GM19240 (cell line): Measurements from ENCODE around the gene TNS3.
A peak's percentile ranks its signal among the peaks of the same experiment; 100 is the strongest.
"Not testable (repeated sequence)": the region's sequence is repeated elsewhere in the genome, so short reads cannot be mapped to it uniquely, and the experiment has no call there.

Source experiments
- DNase-seq: peaks from one replicate; pipeline ENCODE4 v3.0.0; 2011; ENCODE audit warnings: low spot score; ENCODE audit not compliant: insufficient read length

The TNS3 gene

GRCh38 chr7:47453093-47454061, 128.5 kb downstream of the TNS3 start:
- no peak for DNase-seq

- DNase-seq, result no peak
Observed at GRCh38 chr7:47452715-47453092, 129.2 kb downstream of the TNS3 start.

GRCh38 chr7:47452295-47452694, 129.6 kb downstream of the TNS3 start:
- no peak for DNase-seq

- DNase-seq, result no peak
Observed at GRCh38 chr7:47451851-47452205, 130.1 kb downstream of the TNS3 start.

GRCh38 chr7:47449810-47450590, 131.9 kb downstream of the TNS3 start:
- no peak for DNase-seq

- DNase-seq, result no peak
Observed at GRCh38 chr7:47448971-47449370, 132.9 kb downstream of the TNS3 start.

- DNase-seq, result no peak
Observed at GRCh38 chr7:47447621-47448349, 134.1 kb downstream of the TNS3 start.

- DNase-seq, result no peak
Observed at GRCh38 chr7:47446871-47447466, 134.9 kb downstream of the TNS3 start.

- DNase-seq, result peak; percentile 22
Observed at GRCh38 chr7:47444376-47445098, 137.4 kb downstream of the TNS3 start.

GRCh38 chr7:47443049-47443448, 138.9 kb downstream of the TNS3 start:
- DNase-seq, result no peak

- DNase-seq, result no peak
Observed at GRCh38 chr7:47442605-47442865, 139.4 kb downstream of the TNS3 start.

- DNase-seq, result no peak
Observed at GRCh38 chr7:47441796-47442604, 139.9 kb downstream of the TNS3 start.

- not testable (repeated sequence) for DNase-seq
Observed at GRCh38 chr7:47441048-47441447, 140.9 kb downstream of the TNS3 start.

- no peak for DNase-seq
Observed at GRCh38 chr7:47440320-47440719, 141.6 kb downstream of the TNS3 start.

GRCh38 chr7:47439181-47439667, 142.7 kb downstream of the TNS3 start:
- no peak for DNase-seq

GRCh38 chr7:47438411-47439029, 143.4 kb downstream of the TNS3 start:
- no peak for DNase-seq

- no peak for DNase-seq
Observed at GRCh38 chr7:47435889-47436312, 146.0 kb downstream of the TNS3 start.

GRCh38 chr7:47433564-47433895, 148.4 kb downstream of the TNS3 start:
- no peak for DNase-seq

GRCh38 chr7:47432671-47433563, 149.0 kb downstream of the TNS3 start:
- DNase-seq, result no peak
